AG04449 (cell line): ENCODE data around the gene COX19.

ENCODE experiments used
- CTCF ChIA-PET: fragments of 350-600 bp; formaldehyde crosslinking; extraction: SDS; loops from one replicate; lab custom pipeline; 2021; ENCODE audit warnings: antibody characterized with exemption; lab: Yijun Ruan, JAX
- POLR2A ChIA-PET: fragments of 400-600, 350-600 bp; formaldehyde crosslinking; extraction: SDS; loops from one replicate; lab custom pipeline; 2020; ENCODE audit warnings: antibody characterized with exemption, inconsistent platforms; lab: Yijun Ruan, JAX
- DNase-seq: peaks from one replicate; pipeline ENCODE4 v3.0.0-alpha.2; 2010; ENCODE audit warnings: low read depth, low spot score
- H3K4me3 ChIP-seq: 2 replicates; pipeline ENCODE4 v1.5.1; 2011; ENCODE audit warnings: low read depth, mild to moderate bottlenecking, control low read depth, low read length
- TF ChIP-seq, protein P1 (sequence below): IDR thresholded peaks from one replicate; pipeline ENCODE4 v1.5.1; 2011; ENCODE audit warnings: mild to moderate bottlenecking, moderate library complexity, low read length, control low read depth, inconsistent platforms; ENCODE audit not compliant: insufficient read depth; ENCODE audit errors: missing control alignments

The COX19 gene

DNA sequence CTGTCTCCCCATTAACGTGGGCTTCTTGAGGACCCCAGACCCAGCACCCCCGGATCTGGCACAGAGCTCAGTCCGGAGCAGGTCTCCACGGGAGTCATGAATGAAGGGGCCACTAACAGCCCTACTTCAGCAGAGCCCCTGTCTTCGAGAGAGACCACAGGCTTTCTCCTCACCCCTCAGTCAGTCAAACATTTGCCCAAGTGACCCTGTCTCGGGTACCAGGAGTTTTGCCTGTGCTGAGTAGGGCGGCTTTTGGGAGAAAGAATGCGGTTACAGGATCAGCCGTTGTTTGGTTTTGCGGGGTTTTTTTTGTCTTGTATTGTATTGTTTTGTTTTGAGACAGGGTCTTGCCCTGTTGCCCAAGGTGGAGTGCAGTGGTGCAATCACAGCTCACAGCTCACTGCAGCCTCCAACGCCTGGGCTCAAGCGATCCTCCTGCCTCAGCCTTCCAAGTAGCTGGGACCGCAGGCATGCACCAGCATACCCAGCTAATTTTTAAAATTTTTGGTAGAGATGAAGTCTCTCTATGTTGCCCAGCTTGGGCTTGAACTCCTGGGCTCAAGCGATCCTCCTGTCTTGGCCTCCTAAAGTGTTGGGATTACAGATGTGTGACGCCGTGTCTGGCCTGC lies 37.4 kb downstream of the COX19 start:
- DNase-seq = no peak
- H3K4me3 ChIP-seq = no peak overlapping the region
- ChIA-PET CTCF (no interaction called here), POLR2A (no interaction called here)
- TF ChIP-seq, protein P1, sequence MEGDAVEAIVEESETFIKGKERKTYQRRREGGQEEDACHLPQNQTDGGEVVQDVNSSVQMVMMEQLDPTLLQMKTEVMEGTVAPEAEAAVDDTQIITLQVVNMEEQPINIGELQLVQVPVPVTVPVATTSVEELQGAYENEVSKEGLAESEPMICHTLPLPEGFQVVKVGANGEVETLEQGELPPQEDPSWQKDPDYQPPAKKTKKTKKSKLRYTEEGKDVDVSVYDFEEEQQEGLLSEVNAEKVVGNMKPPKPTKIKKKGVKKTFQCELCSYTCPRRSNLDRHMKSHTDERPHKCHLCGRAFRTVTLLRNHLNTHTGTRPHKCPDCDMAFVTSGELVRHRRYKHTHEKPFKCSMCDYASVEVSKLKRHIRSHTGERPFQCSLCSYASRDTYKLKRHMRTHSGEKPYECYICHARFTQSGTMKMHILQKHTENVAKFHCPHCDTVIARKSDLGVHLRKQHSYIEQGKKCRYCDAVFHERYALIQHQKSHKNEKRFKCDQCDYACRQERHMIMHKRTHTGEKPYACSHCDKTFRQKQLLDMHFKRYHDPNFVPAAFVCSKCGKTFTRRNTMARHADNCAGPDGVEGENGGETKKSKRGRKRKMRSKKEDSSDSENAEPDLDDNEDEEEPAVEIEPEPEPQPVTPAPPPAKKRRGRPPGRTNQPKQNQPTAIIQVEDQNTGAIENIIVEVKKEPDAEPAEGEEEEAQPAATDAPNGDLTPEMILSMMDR = no peak

- POLR2A ChIA-PET = no interaction called here
- no peak overlapping the region for H3K4me3 ChIP-seq
- TF ChIP-seq, protein P1 = no peak
- peak; percentile 17 for DNase-seq
- CTCF ChIA-PET = no interaction called here
Measured at GRCh38 chr7:936386-937054, 38.8 kb downstream of the COX19 start.

DNA sequence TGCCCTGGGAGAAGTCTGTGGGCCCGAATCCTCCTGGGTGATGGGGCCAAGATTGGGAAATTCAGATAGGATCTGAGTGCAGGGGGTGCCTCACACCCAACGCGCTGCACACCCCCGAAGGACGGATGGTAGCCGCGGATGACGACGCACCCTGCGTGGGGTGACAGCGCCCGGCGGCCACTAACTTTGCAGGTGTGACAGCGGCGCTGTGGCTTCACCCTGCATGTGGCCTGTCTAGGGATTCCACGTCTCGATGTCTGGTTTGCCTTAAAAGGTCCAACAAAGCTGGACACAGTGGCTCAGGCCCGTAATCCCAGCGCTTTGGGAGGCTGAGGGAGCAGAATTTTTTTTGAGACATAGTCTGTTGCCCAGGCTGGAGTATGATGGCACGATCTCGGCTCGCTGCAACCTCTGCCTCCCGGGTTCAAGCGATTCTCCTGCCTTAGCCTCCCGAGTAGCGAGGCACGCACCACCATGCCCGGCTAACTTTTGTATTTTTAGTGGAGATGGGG lies 39.4 kb downstream of the COX19 start:
- ChIA-PET CTCF (no interaction called here), POLR2A (no interaction called here)
- DNase-seq = no peak
- H3K4me3 ChIP-seq = no peak overlapping the region
- TF ChIP-seq, protein P1 = no peak

- ChIA-PET CTCF (no interaction called here), POLR2A (no interaction called here)
- DNase-seq = no peak
- TF ChIP-seq, protein P1 = no peak
- no peak overlapping the region for H3K4me3 ChIP-seq
Measured at GRCh38 chr7:935164-935873, 40.0 kb downstream of the COX19 start.

- CTCF ChIA-PET = no interaction called here
- TF ChIP-seq, protein P1 = no peak
- H3K4me3 ChIP-seq = no peak overlapping the region
- POLR2A ChIA-PET = no interaction called here
- no peak for DNase-seq
Measured at GRCh38 chr7:934469-935163, 40.7 kb downstream of the COX19 start.

- POLR2A ChIA-PET = no interaction called here
- H3K4me3 ChIP-seq = no peak overlapping the region
Measured at GRCh38 chr7:932651-932975, 42.7 kb downstream of the COX19 start.

More at GRCh38 chr7:932651-932975, 42.7 kb downstream of the COX19 start:
- no peak for DNase-seq
- TF ChIP-seq, protein P1 = no peak
- CTCF ChIA-PET = no interaction called here
